GM23248 (cell line): Measurements from ENCODE around the gene SGPP2. TPM values are rescaled to one million over a fixed set of nuclear protein-coding genes. Genes with fewer than 3 reads are reported as not detected.

Source experiments
- DNase-seq: peaks from one replicate; pipeline ENCODE4 v3.0.0-alpha.2; 2015
- H2AFZ ChIP-seq: fragments of 200-600 bp; sonication (generic); 2 replicates; pipeline ENCODE4 v1.6.1; 2016; ENCODE audit warnings: antibody characterized with exemption
- H3F3A ChIP-seq: fragments of 200-600 bp; sonication (generic); 2 replicates; pipeline ENCODE4 v1.6.1; 2016; ENCODE audit warnings: mild to moderate bottlenecking, antibody characterized with exemption, mixed run types; ENCODE audit not compliant: insufficient read depth
- H3K27ac ChIP-seq: fragments of 200-600 bp; sonication (generic); 2 replicates; pipeline ENCODE4 v1.5.1; 2016; ENCODE audit warnings: mild to moderate bottlenecking
- H3K27me3 ChIP-seq: fragments of 200-600 bp; sonication (generic); replicated peaks from 2 replicates; pipeline ENCODE4 v1.6.1; 2016; ENCODE audit warnings: mild to moderate bottlenecking; ENCODE audit not compliant: insufficient read depth
- H3K36me3 ChIP-seq: fragments of 200-600 bp; sonication (generic); 2 replicates; pipeline ENCODE4 v1.6.1; 2016; ENCODE audit warnings: low read depth, mild to moderate bottlenecking
- H3K4me1 ChIP-seq: fragments of 200-600 bp; sonication (generic); 2 replicates; pipeline ENCODE4 v1.6.1; 2016; ENCODE audit warnings: mild to moderate bottlenecking; ENCODE audit not compliant: insufficient read depth
- H3K4me2 ChIP-seq: fragments of 200-600 bp; sonication (generic); one replicate; pipeline ENCODE4 v1.6.1; 2016; ENCODE audit warnings: mild to moderate bottlenecking; ENCODE audit not compliant: unreplicated experiment
- H3K4me3 ChIP-seq: fragments of 200-600 bp; sonication (generic); 2 replicates; pipeline ENCODE4 v1.5.1; 2016; ENCODE audit warnings: mild to moderate bottlenecking
- H3K79me2 ChIP-seq: fragments of 200-600 bp; sonication (generic); 2 replicates; pipeline ENCODE4 v1.6.1; 2016; ENCODE audit warnings: mild to moderate bottlenecking; ENCODE audit not compliant: insufficient read depth
- H3K9ac ChIP-seq: fragments of 200-600 bp; sonication (generic); 2 replicates; pipeline ENCODE4 v1.6.1; 2016; ENCODE audit warnings: mild to moderate bottlenecking
- H3K9me2 ChIP-seq: fragments of 200-600 bp; sonication (generic); 2 replicates; pipeline ENCODE4 v1.6.1; 2016; ENCODE audit warnings: mixed run types, mild to moderate bottlenecking, moderate library complexity; ENCODE audit not compliant: insufficient read depth
- H3K9me3 ChIP-seq: fragments of 200-600 bp; sonication (generic); one replicate; pipeline ENCODE4 v1.6.1; 2017; ENCODE audit warnings: low read depth
- H4K20me1 ChIP-seq: fragments of 200-600 bp; sonication (generic); 2 replicates; pipeline ENCODE4 v1.6.0; 2016; ENCODE audit not compliant: insufficient read depth
- EZH2 ChIP-seq: fragments of 200-600 bp; sonication (generic); IDR thresholded peaks from 2 replicates; pipeline ENCODE4 v1.6.1; 2018; ENCODE audit warnings: antibody characterized with exemption, mild to moderate bottlenecking; ENCODE audit not compliant: insufficient read depth, poor library complexity, severe bottlenecking
- EZH2phosphoT487 ChIP-seq: fragments of 200-600 bp; sonication (generic); IDR thresholded peaks from 2 replicates; pipeline ENCODE4 v1.6.1; 2018; ENCODE audit warnings: antibody characterized with exemption, moderate library complexity, mild to moderate bottlenecking, low read depth; ENCODE audit not compliant: insufficient read depth
- WGBS, 2 experiments: methylation state at CpG; one replicate each; pipeline ENCODE4 v1.1.6; 2015 to 2017; ENCODE audit warnings: low lambda C conversion rate in 2 of 2, low coverage in 1 of 2; ENCODE audit errors: missing lambda C conversion rate in 2 of 2; 5-methylcytosine and 5-hydroxymethylcytosine counted together
- in situ Hi-C: fragments of 300-500 bp; cut with MboI; formaldehyde crosslinking; loops from 2 replicates; pipeline ENCODE4 v1.15.0; 2020
- polyA plus RNA-seq: library from polyadenylated mRNA; unstranded; fragments of >200 nt; fragmentation: Nextera tagmentation; extraction: Ambion mirVana; gene quantifications from 2 replicates; pipeline ENCODE4 v1.2.1, GENCODE V29; 2016
- total RNA-seq: library from RNA; depleted of rRNA; stranded (reverse); fragments of >200 nt; shearing (Covaris generic); gene quantifications from 2 replicates; pipeline ENCODE4 v1.2.3, GENCODE V29; 2014

SGPP2 gene
- total and polyA plus RNA-seq, 2 experiments from 2014 or later: not detected

GRCh38 chr2:222603501-222603900, 179.2 kb downstream of the SGPP2 start:
- Histone ChIP-seq H3K9ac (no peak overlapping the region), H3K4me3 (no peak overlapping the region), H3K4me2 (no peak overlapping the region), H2AFZ (no peak overlapping the region), H3K9me3 (no peaks in the 10 kb centered on the region), H3K9me2 (no peaks in the 10 kb centered on the region), H3K27me3 (no peaks in the 10 kb centered on the region), H3F3A (no peaks in the 10 kb centered on the region; the same call in 1 of the 2 replicates), H3K36me3 (peaks cover 22% of the 10 kb centered on the region; the same call in 1 of the 2 replicates), H3K27ac (no peak overlapping the region), H3K4me1 (no peaks in the 10 kb centered on the region), H3K79me2 (no peaks in the 10 kb centered on the region; the same call in none of the 2 replicates), H4K20me1 (no peaks in the 10 kb centered on the region)
- 84 to 85% methylated on average over 2 of the region's 2 CpGs for WGBS, 2 experiments
- TF ChIP-seq EZH2phosphoT487 (no peak), EZH2 (no peak)
- in situ Hi-C loops: no loop called here
- no peak for DNase-seq

- H3K4me1 ChIP-seq: no peaks in the 10 kb centered on the region
- no peaks in the 10 kb centered on the region for H4K20me1 ChIP-seq
- H3K9ac ChIP-seq: no peak overlapping the region
- no peaks in the 10 kb centered on the region; the same call in 1 of the 2 replicates for H3F3A ChIP-seq
- H3K4me3 ChIP-seq: no peak overlapping the region
- WGBS, 2 experiments: 81 to 89% methylated on average over 5 of the region's 5 CpGs
- H2AFZ ChIP-seq: no peak overlapping the region
- no peak overlapping the region for H3K27ac ChIP-seq
- no peaks in the 10 kb centered on the region for H3K27me3 ChIP-seq
- peaks cover 5% of the 10 kb centered on the region for H3K79me2 ChIP-seq
- no peak for TF ChIP-seq EZH2
- no peak for TF ChIP-seq EZH2phosphoT487
- no peaks in the 10 kb centered on the region for H3K9me3 ChIP-seq
- H3K9me2 ChIP-seq: no peaks in the 10 kb centered on the region
- peaks cover 15% of the 10 kb centered on the region; the same call in 1 of the 2 replicates for H3K36me3 ChIP-seq
- no peak for DNase-seq
- in situ Hi-C loops: no loop called here
- no peak overlapping the region for H3K4me2 ChIP-seq
Measured at GRCh38 chr2:222604749-222605515, 180.6 kb downstream of the SGPP2 start.

GRCh38 chr2:222606306-222606705, 182.0 kb downstream of the SGPP2 start:
- Histone ChIP-seq H3K36me3 (peaks cover 14% of the 10 kb centered on the region; the same call in 1 of the 2 replicates), H3K9me3 (no peaks in the 10 kb centered on the region), H3K4me3 (no peak overlapping the region), H3K27me3 (no peaks in the 10 kb centered on the region), H4K20me1 (no peaks in the 10 kb centered on the region), H3K9ac (no peak overlapping the region), H2AFZ (no peak overlapping the region), H3K4me2 (no peak overlapping the region), H3K4me1 (no peaks in the 10 kb centered on the region), H3F3A (no peaks in the 10 kb centered on the region), H3K79me2 (peaks cover 9% of the 10 kb centered on the region), H3K27ac (no peak overlapping the region), H3K9me2 (no peaks in the 10 kb centered on the region)
- in situ Hi-C loops: no loop called here
- TF ChIP-seq EZH2: no peak
- no peak for DNase-seq
- WGBS, 2 experiments: 99 to 100% methylated on average over 3 of the region's 3 CpGs

- no peak overlapping the region for H3K9ac ChIP-seq
- no peaks in the 10 kb centered on the region for H3K27me3 ChIP-seq
- peaks cover 17% of the 10 kb centered on the region; the same call in 1 of the 2 replicates for H3K36me3 ChIP-seq
- WGBS, 2 experiments: 54 to 56% methylated on average over 4 of the region's 4 CpGs
- H3K79me2 ChIP-seq: peaks cover 9% of the 10 kb centered on the region; the same call in 1 of the 2 replicates
- DNase-seq: no peak
- H2AFZ ChIP-seq: no peak overlapping the region
- in situ Hi-C loops: no loop called here
- no peaks in the 10 kb centered on the region for H3K4me1 ChIP-seq
- no peak overlapping the region for H3K4me2 ChIP-seq
- H3K27ac ChIP-seq: no peak overlapping the region
- no peaks in the 10 kb centered on the region for H3K9me3 ChIP-seq
- H3F3A ChIP-seq: no peaks in the 10 kb centered on the region
- H3K9me2 ChIP-seq: no peaks in the 10 kb centered on the region
- TF ChIP-seq EZH2 (no peak), EZH2phosphoT487 (no peak)
- H4K20me1 ChIP-seq: no peaks in the 10 kb centered on the region
- H3K4me3 ChIP-seq: no peak overlapping the region
Measured at GRCh38 chr2:222608081-222608480, 183.7 kb downstream of the SGPP2 start.
